ENCODE results near the gene CLEC7A. TPM values are rescaled to one million over a fixed set of nuclear protein-coding genes. Genes with fewer than 3 reads are reported as not detected.

Gene CLEC7A
- total and polyA plus RNA-seq, 10 donors, result 7.7 to 111 (median 45.7) TPM

GRCh38 chr12:10070380-10070779 is 59.6 kb downstream of the CLEC7A start:
- 77 to 90% (median 87%) methylated on average over 4 of the region's 4 CpGs for WGBS, 5 donors
- intact Hi-C loops (cut with DNase I; ENCODE audit: low total_unique reads), result no loop called here
- DNase-seq, result no peak
- H3K4me1 ChIP-seq, result peaks cover 8 to 40% (median 26%) of the 10 kb centered on the region in 6 donors
- H3K9me3 ChIP-seq, result no peaks in the 10 kb centered on the region
- no peaks in the 10 kb centered on the region for H3K27me3 ChIP-seq (replicated peaks in 1 of 7)
- TF ChIP-seq POLR2A (IDR thresholded peaks at IDR 0.05), result no peak
- TF ChIP-seq POLR2AphosphoS5 (IDR thresholded peaks at IDR 0.05), result no peak
- TF ChIP-seq CTCF (IDR thresholded peaks at IDR 0.05 in 8 of 11, conservative IDR thresholded peaks at IDR 0.05 in 3 of 11), result no peak
- H3K27ac ChIP-seq, result peak overlapping the region in 5 of 8 donors; percentile 85 to 89 (median 87)
- peaks cover 0 to 18% (median 0%) of the 10 kb centered on the region in 6 donors for H3K36me3 ChIP-seq
- H3K4me3 ChIP-seq, result peak overlapping the region in 1 of 8 donors; percentile 55

- TF ChIP-seq POLR2A (IDR thresholded peaks at IDR 0.05) (no peak), CTCF (IDR thresholded peaks at IDR 0.05 in 8 of 11, conservative IDR thresholded peaks at IDR 0.05 in 3 of 11) (no peak), POLR2AphosphoS5 (IDR thresholded peaks at IDR 0.05) (no peak)
- no peak for DNase-seq
- H3K36me3 ChIP-seq, result peaks cover 0 to 18% (median 0%) of the 10 kb centered on the region in 6 donors
- H3K27me3 ChIP-seq (replicated peaks in 1 of 7), result no peaks in the 10 kb centered on the region
- 10 to 23% (median 17%) methylated on average over 3 of the region's 3 CpGs for WGBS, 5 donors
- intact Hi-C loops (cut with DNase I; ENCODE audit: low total_unique reads), result no loop called here
- peak overlapping the region in 1 of 8 donors; percentile 55 for H3K4me3 ChIP-seq
- peak overlapping the region in 7 of 8 donors; percentile 85 to 89 (median 86) for H3K27ac ChIP-seq
- H3K4me1 ChIP-seq, result peaks cover 8 to 42% (median 26%) of the 10 kb centered on the region in 6 donors
- H3K9me3 ChIP-seq, result no peaks in the 10 kb centered on the region
Measured at GRCh38 chr12:10069976-10070375, 60.0 kb downstream of the CLEC7A start.

- WGBS, 5 donors, result 18 to 33% (median 24%) methylated on average over 4 of the region's 4 CpGs
- Histone ChIP-seq H3K9me3 (no peaks in the 10 kb centered on the region), H3K36me3 (peaks cover 0 to 18% (median 0%) of the 10 kb centered on the region in 6 donors), H3K4me3 (peak overlapping the region in 1 of 8 donors; percentile 55), H3K27ac (peak overlapping the region; percentile 24 to 89 (median 86)), H3K4me1 (peaks cover 8 to 48% (median 26%) of the 10 kb centered on the region in 6 donors), H3K27me3 (replicated peaks in 1 of 7) (no peaks in the 10 kb centered on the region)
- no peak for TF ChIP-seq POLR2A (IDR thresholded peaks at IDR 0.05)
- TF ChIP-seq POLR2AphosphoS5 (IDR thresholded peaks at IDR 0.05), result no peak
- TF ChIP-seq CTCF (IDR thresholded peaks at IDR 0.05 in 8 of 11, conservative IDR thresholded peaks at IDR 0.05 in 3 of 11), result no peak
- intact Hi-C loops (cut with DNase I; ENCODE audit: low total_unique reads), result no loop called here
- DNase-seq, result no peak
Measured at GRCh38 chr12:10069099-10069498, 60.9 kb downstream of the CLEC7A start.

- Histone ChIP-seq H3K27me3 (replicated peaks in 1 of 7) (no peaks in the 10 kb centered on the region), H3K9me3 (no peaks in the 10 kb centered on the region), H3K4me1 (peaks cover 8 to 48% (median 26%) of the 10 kb centered on the region in 6 donors), H3K4me3 (peak overlapping the region in 1 of 8 donors; percentile 55), H3K36me3 (peaks cover 0 to 18% (median 0%) of the 10 kb centered on the region in 6 donors), H3K27ac (peak overlapping the region; percentile 24 to 89 (median 86))
- no peak for DNase-seq
- intact Hi-C loops (cut with DNase I; ENCODE audit: low total_unique reads), result no loop called here
- WGBS, 5 donors, result 11 to 31% (median 17%) methylated on average over 1 of the region's 1 CpG
- TF ChIP-seq POLR2AphosphoS5 (IDR thresholded peaks at IDR 0.05), result no peak
- no peak for TF ChIP-seq POLR2A (IDR thresholded peaks at IDR 0.05)
- no peak for TF ChIP-seq CTCF (IDR thresholded peaks at IDR 0.05 in 8 of 11, conservative IDR thresholded peaks at IDR 0.05 in 3 of 11)
Measured at GRCh38 chr12:10068644-10069043, 61.4 kb downstream of the CLEC7A start.

Data from spleen (tissue), 11 donors.